ENCODE results near the gene RAB3A. TPM values are rescaled to one million over a fixed set of nuclear protein-coding genes. Genes with fewer than 3 reads are reported as not detected.

RAB3A gene
- polyA plus RNA-seq, 2 of the 4 experiments (the other 2 are of a cell fraction) = 0.39 to 1.0 TPM

DNA sequence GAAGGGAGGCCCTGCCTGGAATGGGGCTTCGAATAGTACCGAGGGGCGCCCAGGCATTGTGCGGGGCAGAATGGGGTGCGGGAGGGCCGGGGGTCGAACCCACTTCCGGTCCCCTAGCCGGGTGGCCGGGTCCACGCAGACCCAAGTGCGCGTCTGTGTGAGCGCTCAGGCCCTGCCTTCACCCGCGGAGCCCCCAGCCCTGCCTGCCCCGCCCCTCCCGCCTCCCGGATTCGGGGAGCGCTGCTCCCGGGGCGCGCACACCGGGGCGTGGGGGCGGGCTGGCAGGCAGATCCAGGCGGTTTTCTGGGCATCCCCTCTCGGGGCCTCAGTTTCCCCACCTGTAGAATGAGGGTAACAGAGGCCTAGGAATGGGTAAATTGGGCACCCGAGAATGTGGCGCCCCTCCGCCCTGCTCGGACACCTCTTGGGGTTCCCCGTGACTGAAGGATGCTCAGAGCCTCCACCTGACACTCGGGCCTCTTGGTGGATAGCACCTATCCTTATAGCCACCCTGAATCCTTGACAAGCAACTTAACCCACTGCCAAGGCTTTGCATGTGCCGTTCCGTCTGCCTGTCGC lies 50.2 kb downstream of the RAB3A start:
- 2% methylated on average over 9 of the region's 38 CpGs for WGBS (ENCODE audit: missing lambda C conversion rate)
- peaks cover 29% of the 10 kb centered on the region for H3K4me1 ChIP-seq
- no peak for DNase-seq (ENCODE audit: low read depth in 1 of 2, low spot score in 1 of 2)
- no peak for ATAC-seq
- peak overlapping the region; percentile 95 for H3K4me2 ChIP-seq
- TF ChIP-seq PHF8 (IDR thresholded peaks at IDR 0.05; ENCODE audit: borderline replicate concordance, low read depth) (0 out of 2 replicates have a peak, but pooled peaks have one; percentile 12), MAZ (IDR thresholded peaks at IDR 0.05; ENCODE audit: borderline replicate concordance, low read depth, low read length) (no peak)
- H3K4me3 ChIP-seq = peak overlapping the region; percentile 59
- FAIRE-seq = no peak
- H3K27ac ChIP-seq = peak overlapping the region; percentile 77 to 95
- CTCF ChIA-PET = no interaction called here
- no peaks in the 10 kb centered on the region for H3K9me3 ChIP-seq
- POLR2A ChIA-PET = no interaction called here

DNA sequence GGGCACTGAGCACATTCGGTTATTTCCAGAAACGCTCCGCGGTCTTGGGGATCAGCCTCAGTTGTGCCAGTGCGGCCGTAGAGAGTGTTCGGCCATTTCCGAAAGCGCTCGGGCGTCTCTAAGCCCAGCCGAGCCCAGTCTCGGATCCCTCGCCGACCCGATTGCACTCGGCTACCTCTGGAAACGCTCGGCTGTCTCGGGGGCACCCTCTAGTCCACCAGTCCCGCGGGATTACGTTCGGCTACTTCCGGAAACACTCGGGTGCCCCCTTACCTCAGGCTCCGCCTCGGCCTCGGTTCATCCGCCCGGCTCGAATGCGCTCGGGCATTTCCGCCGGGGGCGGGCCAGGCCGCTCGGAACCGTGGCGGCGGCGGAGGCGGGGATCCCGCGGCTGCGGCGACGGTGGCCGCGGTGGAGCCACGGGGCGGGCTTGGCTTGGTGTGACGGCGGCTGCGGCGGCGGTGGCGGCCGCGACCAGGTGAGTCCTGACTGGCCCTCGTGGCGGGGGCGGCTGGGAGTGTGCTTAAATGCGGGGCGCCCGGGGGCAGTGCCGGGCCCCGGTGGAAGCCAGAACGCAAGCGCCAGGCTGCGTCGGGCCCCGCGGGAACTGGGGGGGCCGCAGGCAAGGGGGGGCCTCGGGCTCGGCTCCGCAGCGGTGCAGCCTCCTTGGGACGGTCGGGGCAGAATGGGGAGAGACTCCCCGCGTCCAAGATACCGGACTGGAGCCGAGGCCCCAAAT lies 50.9 kb downstream of the RAB3A start, which contains the start of gene PIK3R2:
Gene PIK3R2 (plus strand): TSS at position 347 of the 739 bp plus-strand sequence. CDS start 2,717 bp downstream, outside the sequence.
- peak within 1 kb of the TSS; percentile 59 for H3K4me3 ChIP-seq
- DNase-seq (ENCODE audit: low read depth in 1 of 2, low spot score in 1 of 2) (peak; percentile 86 to 97), ATAC-seq (peak; percentile 88 to 92), FAIRE-seq (no peak)
- H3K4me1 ChIP-seq = peaks cover 29% of the 10 kb centered on the region
- CTCF ChIA-PET = interaction anchor here (0.6 to 2.3 kb wide), 10 partner anchors 10 to 99 kb away, joined by 3 to 8 read pairs (median 4); no protein-coding TSS in a partner anchor
- WGBS (ENCODE audit: missing lambda C conversion rate) = 4% methylated on average over 29 of the region's 86 CpGs
- POLR2A ChIA-PET = interaction anchor here (0.6 to 1.3 kb wide), 6 partner anchors 8 to 132 kb away, joined by 3 to 6 read pairs (median 3); no protein-coding TSS in a partner anchor
- no peaks in the 10 kb centered on the region for H3K9me3 ChIP-seq
- H3K27ac ChIP-seq = peak within 1 kb of the TSS; percentile 85 to 95
- peak within 1 kb of the TSS; percentile 95 for H3K4me2 ChIP-seq
- no peak for TF ChIP-seq CBX2 (IDR thresholded peaks at IDR 0.05; ENCODE audit: borderline replicate concordance, low read depth)
- no peak for TF ChIP-seq NPAS2 (CRISPR knock-in tag; IDR thresholded peaks at IDR 0.05; ENCODE audit: borderline replicate concordance)
- TF ChIP-seq CBX8 (IDR thresholded peaks at IDR 0.05) = no peak
- TF ChIP-seq, protein P1, sequence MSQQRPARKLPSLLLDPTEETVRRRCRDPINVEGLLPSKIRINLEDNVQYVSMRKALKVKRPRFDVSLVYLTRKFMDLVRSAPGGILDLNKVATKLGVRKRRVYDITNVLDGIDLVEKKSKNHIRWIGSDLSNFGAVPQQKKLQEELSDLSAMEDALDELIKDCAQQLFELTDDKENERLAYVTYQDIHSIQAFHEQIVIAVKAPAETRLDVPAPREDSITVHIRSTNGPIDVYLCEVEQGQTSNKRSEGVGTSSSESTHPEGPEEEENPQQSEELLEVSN (IDR thresholded peaks at IDR 0.05; ENCODE audit: borderline replicate concordance, low read depth) = no peak
- TF ChIP-seq FOXS1 (CRISPR knock-in tag; IDR thresholded peaks at IDR 0.05) = no peak
- no peak for TF ChIP-seq RCOR1 (IDR thresholded peaks at IDR 0.05; ENCODE audit: low read depth, low read length)
- TF ChIP-seq HOXB13 (CRISPR knock-in tag; IDR thresholded peaks at IDR 0.05; ENCODE audit: low read depth) = no peak
- no peak for TF ChIP-seq GATA3 (IDR thresholded peaks at IDR 0.05; ENCODE audit: borderline replicate concordance)
- TF ChIP-seq JUN (IDR thresholded peaks at IDR 0.05) = peak in 1 of 2 experiments; percentile 60; a peak in 2 of 5 replicates
- TF ChIP-seq HOXB5 (CRISPR knock-in tag; IDR thresholded peaks at IDR 0.05) = no peak
- TF ChIP-seq EHMT2 (IDR thresholded peaks at IDR 0.05; ENCODE audit: low read depth) = no peak
- TF ChIP-seq, protein P2, sequence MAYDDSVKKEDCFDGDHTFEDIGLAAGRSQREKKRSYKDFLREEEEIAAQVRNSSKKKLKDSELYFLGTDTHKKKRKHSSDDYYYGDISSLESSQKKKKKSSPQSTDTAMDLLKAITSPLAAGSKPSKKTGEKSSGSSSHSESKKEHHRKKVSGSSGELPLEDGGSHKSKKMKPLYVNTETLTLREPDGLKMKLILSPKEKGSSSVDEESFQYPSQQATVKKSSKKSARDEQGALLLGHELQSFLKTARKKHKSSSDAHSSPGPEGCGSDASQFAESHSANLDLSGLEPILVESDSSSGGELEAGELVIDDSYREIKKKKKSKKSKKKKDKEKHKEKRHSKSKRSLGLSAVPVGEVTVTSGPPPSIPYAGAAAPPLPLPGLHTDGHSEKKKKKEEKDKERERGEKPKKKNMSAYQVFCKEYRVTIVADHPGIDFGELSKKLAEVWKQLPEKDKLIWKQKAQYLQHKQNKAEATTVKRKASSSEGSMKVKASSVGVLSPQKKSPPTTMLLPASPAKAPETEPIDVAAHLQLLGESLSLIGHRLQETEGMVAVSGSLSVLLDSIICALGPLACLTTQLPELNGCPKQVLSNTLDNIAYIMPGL (CRISPR knock-in tag; IDR thresholded peaks at IDR 0.05; ENCODE audit: borderline replicate concordance) = no peak
- peak; percentile 26 for TF ChIP-seq POLR2A (IDR thresholded peaks at IDR 0.05; ENCODE audit: low read length)
- TF ChIP-seq FOSL2 (IDR thresholded peaks at IDR 0.05) = no peak
- TF ChIP-seq FOSL2 (CRISPR knock-in tag; IDR thresholded peaks at IDR 0.05) = no peak
- no peak for TF ChIP-seq RNF2 (IDR thresholded peaks at IDR 0.05; ENCODE audit: borderline replicate concordance, low read depth)
- TF ChIP-seq POLR2AphosphoS2 (conservative IDR thresholded peaks at IDR 0.05; ENCODE audit: low read length) = no peak
- no peak for TF ChIP-seq SREBF2 (IDR thresholded peaks at IDR 0.05)
- no peak for TF ChIP-seq ZFP36 (IDR thresholded peaks at IDR 0.05; ENCODE audit: borderline replicate concordance, partially characterized antibody)
- TF ChIP-seq, protein P3, sequence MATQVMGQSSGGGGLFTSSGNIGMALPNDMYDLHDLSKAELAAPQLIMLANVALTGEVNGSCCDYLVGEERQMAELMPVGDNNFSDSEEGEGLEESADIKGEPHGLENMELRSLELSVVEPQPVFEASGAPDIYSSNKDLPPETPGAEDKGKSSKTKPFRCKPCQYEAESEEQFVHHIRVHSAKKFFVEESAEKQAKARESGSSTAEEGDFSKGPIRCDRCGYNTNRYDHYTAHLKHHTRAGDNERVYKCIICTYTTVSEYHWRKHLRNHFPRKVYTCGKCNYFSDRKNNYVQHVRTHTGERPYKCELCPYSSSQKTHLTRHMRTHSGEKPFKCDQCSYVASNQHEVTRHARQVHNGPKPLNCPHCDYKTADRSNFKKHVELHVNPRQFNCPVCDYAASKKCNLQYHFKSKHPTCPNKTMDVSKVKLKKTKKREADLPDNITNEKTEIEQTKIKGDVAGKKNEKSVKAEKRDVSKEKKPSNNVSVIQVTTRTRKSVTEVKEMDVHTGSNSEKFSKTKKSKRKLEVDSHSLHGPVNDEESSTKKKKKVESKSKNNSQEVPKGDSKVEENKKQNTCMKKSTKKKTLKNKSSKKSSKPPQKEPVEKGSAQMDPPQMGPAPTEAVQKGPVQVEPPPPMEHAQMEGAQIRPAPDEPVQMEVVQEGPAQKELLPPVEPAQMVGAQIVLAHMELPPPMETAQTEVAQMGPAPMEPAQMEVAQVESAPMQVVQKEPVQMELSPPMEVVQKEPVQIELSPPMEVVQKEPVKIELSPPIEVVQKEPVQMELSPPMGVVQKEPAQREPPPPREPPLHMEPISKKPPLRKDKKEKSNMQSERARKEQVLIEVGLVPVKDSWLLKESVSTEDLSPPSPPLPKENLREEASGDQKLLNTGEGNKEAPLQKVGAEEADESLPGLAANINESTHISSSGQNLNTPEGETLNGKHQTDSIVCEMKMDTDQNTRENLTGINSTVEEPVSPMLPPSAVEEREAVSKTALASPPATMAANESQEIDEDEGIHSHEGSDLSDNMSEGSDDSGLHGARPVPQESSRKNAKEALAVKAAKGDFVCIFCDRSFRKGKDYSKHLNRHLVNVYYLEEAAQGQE (IDR thresholded peaks at IDR 0.05) = peak; percentile 75
- TF ChIP-seq, protein P4, sequence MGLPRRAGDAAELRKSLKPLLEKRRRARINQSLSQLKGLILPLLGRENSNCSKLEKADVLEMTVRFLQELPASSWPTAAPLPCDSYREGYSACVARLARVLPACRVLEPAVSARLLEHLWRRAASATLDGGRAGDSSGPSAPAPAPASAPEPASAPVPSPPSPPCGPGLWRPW (IDR thresholded peaks at IDR 0.05) = no peak
- TF ChIP-seq MYC (IDR thresholded peaks at IDR 0.05; ENCODE audit: borderline replicate concordance, low read length) = no peak
- TF ChIP-seq, protein P5, sequence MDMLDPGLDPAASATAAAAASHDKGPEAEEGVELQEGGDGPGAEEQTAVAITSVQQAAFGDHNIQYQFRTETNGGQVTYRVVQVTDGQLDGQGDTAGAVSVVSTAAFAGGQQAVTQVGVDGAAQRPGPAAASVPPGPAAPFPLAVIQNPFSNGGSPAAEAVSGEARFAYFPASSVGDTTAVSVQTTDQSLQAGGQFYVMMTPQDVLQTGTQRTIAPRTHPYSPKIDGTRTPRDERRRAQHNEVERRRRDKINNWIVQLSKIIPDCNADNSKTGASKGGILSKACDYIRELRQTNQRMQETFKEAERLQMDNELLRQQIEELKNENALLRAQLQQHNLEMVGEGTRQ (IDR thresholded peaks at IDR 0.05) = no peak
- TF ChIP-seq CHD4 (IDR thresholded peaks at IDR 0.05; ENCODE audit: borderline replicate concordance) = no peak
- peak; percentile 85 for TF ChIP-seq CHD2 (IDR thresholded peaks at IDR 0.05; ENCODE audit: low read length, partially characterized antibody)
- no peak for TF ChIP-seq EHF (CRISPR knock-in tag; IDR thresholded peaks at IDR 0.05)
- TF ChIP-seq NFE2L2 (conservative IDR thresholded peaks at IDR 0.05; ENCODE audit: low read length) = no peak
- no peak for TF ChIP-seq BHLHE40 (IDR thresholded peaks at IDR 0.05; ENCODE audit: low read depth, low read length)

Data from A549 (cell line).